ENCODE measurements around the gene HK1.

The HK1 gene

GRCh38 chr10:69268761-69269416, 9.4 kb upstream of the HK1 start:
- no peaks in the 10 kb centered on the region for H3K4me1 ChIP-seq
- no peaks in the 10 kb centered on the region for H3K36me3 ChIP-seq
- DNase-seq: no peak
- no peaks in the 10 kb centered on the region for H3K9me3 ChIP-seq
- H3K27me3 ChIP-seq: peaks cover 0 to 2% of the 10 kb centered on the region in 2 donors
- intact Hi-C loops (cut with DNase I; ENCODE audit: low total_unique reads): no loop called here
- H3K27ac ChIP-seq: no peak overlapping the region
- no peak for TF ChIP-seq CTCF (IDR thresholded peaks at IDR 0.05)
- H3K4me3 ChIP-seq: no peak overlapping the region

- Histone ChIP-seq H3K27ac (no peak overlapping the region), H3K36me3 (no peaks in the 10 kb centered on the region), H3K27me3 (peaks cover 0 to 2% of the 10 kb centered on the region in 2 donors), H3K9me3 (no peaks in the 10 kb centered on the region), H3K4me3 (no peak overlapping the region), H3K4me1 (no peaks in the 10 kb centered on the region)
- no peak for TF ChIP-seq CTCF (IDR thresholded peaks at IDR 0.05)
- no peak for DNase-seq
- intact Hi-C loops (cut with DNase I; ENCODE audit: low total_unique reads): no loop called here
Observed at GRCh38 chr10:69269761-69270160, 8.5 kb upstream of the HK1 start.

- H3K4me1 ChIP-seq: no peaks in the 10 kb centered on the region
- H3K36me3 ChIP-seq: no peaks in the 10 kb centered on the region
- DNase-seq: no peak
- no peaks in the 10 kb centered on the region for H3K9me3 ChIP-seq
- intact Hi-C loops (cut with DNase I; ENCODE audit: low total_unique reads): no loop called here
- peaks cover 0 to 2% of the 10 kb centered on the region in 2 donors for H3K27me3 ChIP-seq
- no peak overlapping the region for H3K27ac ChIP-seq
- H3K4me3 ChIP-seq: no peak overlapping the region
- TF ChIP-seq CTCF (IDR thresholded peaks at IDR 0.05): no peak
Observed at GRCh38 chr10:69270990-69271389, 7.3 kb upstream of the HK1 start.

GRCh38 chr10:69272624-69273023, 5.7 kb upstream of the HK1 start:
- no peaks in the 10 kb centered on the region for H3K36me3 ChIP-seq
- H3K4me3 ChIP-seq: no peak overlapping the region
- no peaks in the 10 kb centered on the region for H3K9me3 ChIP-seq
- intact Hi-C loops (cut with DNase I; ENCODE audit: low total_unique reads): no loop called here
- no peak for TF ChIP-seq CTCF (IDR thresholded peaks at IDR 0.05)
- no peaks in the 10 kb centered on the region for H3K27me3 ChIP-seq
- no peaks in the 10 kb centered on the region for H3K4me1 ChIP-seq
- no peak for DNase-seq
- no peak overlapping the region for H3K27ac ChIP-seq

GRCh38 chr10:69275444-69275843, 2.9 kb upstream of the HK1 start:
- TF ChIP-seq CTCF (IDR thresholded peaks at IDR 0.05): no peak
- Histone ChIP-seq H3K4me1 (peaks cover 0 to 14% (median 11%) of the 10 kb centered on the region in 4 donors), H3K36me3 (no peaks in the 10 kb centered on the region), H3K9me3 (no peaks in the 10 kb centered on the region), H3K27me3 (no peaks in the 10 kb centered on the region), H3K4me3 (no peak overlapping the region), H3K27ac (no peak overlapping the region)
- intact Hi-C loops (cut with DNase I; ENCODE audit: low total_unique reads): no loop called here
- DNase-seq: no peak

- Histone ChIP-seq H3K9me3 (no peaks in the 10 kb centered on the region), H3K4me1 (peaks cover 0 to 14% (median 11%) of the 10 kb centered on the region in 4 donors), H3K27ac (no peak overlapping the region), H3K4me3 (no peak overlapping the region), H3K27me3 (no peaks in the 10 kb centered on the region), H3K36me3 (no peaks in the 10 kb centered on the region)
- intact Hi-C loops (cut with DNase I; ENCODE audit: low total_unique reads): no loop called here
- TF ChIP-seq CTCF (IDR thresholded peaks at IDR 0.05): no peak
- DNase-seq: no peak
Observed at GRCh38 chr10:69276503-69276902, 1.8 kb upstream of the HK1 start.

All from tibial artery (tissue), 4 donors.